ENCODE results near the gene ZFP36L2. TPM values are rescaled to one million over a fixed set of nuclear protein-coding genes. Genes with fewer than 3 reads are reported as not detected.

The ZFP36L2 gene
- total and polyA plus RNA-seq, 9 of the 15 experiments (the other 6 are each of a cell fraction or from before 2014, with no cell fraction given), result 4.1 to 60.6 (median 20.3) TPM

- no peak for TF ChIP-seq ZNF518B (CRISPR knock-in tag; IDR thresholded peaks at IDR 0.05)
- no peak for TF ChIP-seq CHD4 (IDR thresholded peaks at IDR 0.05; ENCODE audit: insufficient read depth, insufficient replicate concordance, low read depth, low read length, poor library complexity, severe bottlenecking)
- no peak for TF ChIP-seq SNRNP70 (optimal IDR thresholded peaks at IDR 0.05; ENCODE audit: low read depth, low read length)
- peak; percentile 90 for TF ChIP-seq LEF1 (IDR thresholded peaks at IDR 0.05)
- no peak for TF ChIP-seq ZBTB26 (CRISPR knock-in tag; IDR thresholded peaks at IDR 0.05)
- TF ChIP-seq ARID3B (CRISPR knock-in tag; IDR thresholded peaks at IDR 0.05; ENCODE audit: borderline replicate concordance), result no peak
- peak; percentile 70 for TF ChIP-seq PML (IDR thresholded peaks at IDR 0.05; ENCODE audit: low read length)
- no peak for TF ChIP-seq ZHX1 (conservative IDR thresholded peaks at IDR 0.05; ENCODE audit: low read length)
- TF ChIP-seq ZBTB34 (CRISPR knock-in tag; IDR thresholded peaks at IDR 0.05), result no peak
- no peak for TF ChIP-seq NELFE (IDR thresholded peaks at IDR 0.05; ENCODE audit: insufficient read depth, insufficient read length)
- TF ChIP-seq USF1 (CRISPR knock-in tag; IDR thresholded peaks at IDR 0.05), result peak; percentile 39; the same call in 1 of the 2 replicates
- no peak for TF ChIP-seq ZNF778 (CRISPR knock-in tag; IDR thresholded peaks at IDR 0.05)
- TF ChIP-seq GTF2B (IDR thresholded peaks at IDR 0.05; ENCODE audit: extremely low read depth, insufficient read length), result no peak
Measured at GRCh38 chr2:43178055-43178598, 48.3 kb downstream of the ZFP36L2 start (continued).

Data from K562 (cell line).